T follicular helper cell (primary cell): ENCODE data around the gene TANK.
"Not testable (repeated sequence)": the region's sequence is repeated elsewhere in the genome, so short reads cannot be mapped to it uniquely, and the experiment has no call there.

Experiments used
- DNase-seq: peaks from one replicate; pipeline ENCODE4 v3.0.0-alpha.2; 2020; ENCODE audit warnings: low read depth

TANK gene

GRCh38 chr2:161278564-161279229 lies 118.5 kb downstream of the TANK start:
- DNase-seq = not testable (repeated sequence)

- not testable (repeated sequence) for DNase-seq
Measured at GRCh38 chr2:161279230-161279815, 119.1 kb downstream of the TANK start.

GRCh38 chr2:161280906-161281323 lies 120.7 kb downstream of the TANK start:
- not testable (repeated sequence) for DNase-seq

GRCh38 chr2:161281615-161282310 lies 121.5 kb downstream of the TANK start:
- DNase-seq = not testable (repeated sequence)

- DNase-seq = not testable (repeated sequence)
Measured at GRCh38 chr2:161282311-161282644, 122.0 kb downstream of the TANK start.

- DNase-seq = no peak
Measured at GRCh38 chr2:161283926-161284325, 123.7 kb downstream of the TANK start.
